ENCODE data around the gene SUCLG2.

The SUCLG2 gene

DNA sequence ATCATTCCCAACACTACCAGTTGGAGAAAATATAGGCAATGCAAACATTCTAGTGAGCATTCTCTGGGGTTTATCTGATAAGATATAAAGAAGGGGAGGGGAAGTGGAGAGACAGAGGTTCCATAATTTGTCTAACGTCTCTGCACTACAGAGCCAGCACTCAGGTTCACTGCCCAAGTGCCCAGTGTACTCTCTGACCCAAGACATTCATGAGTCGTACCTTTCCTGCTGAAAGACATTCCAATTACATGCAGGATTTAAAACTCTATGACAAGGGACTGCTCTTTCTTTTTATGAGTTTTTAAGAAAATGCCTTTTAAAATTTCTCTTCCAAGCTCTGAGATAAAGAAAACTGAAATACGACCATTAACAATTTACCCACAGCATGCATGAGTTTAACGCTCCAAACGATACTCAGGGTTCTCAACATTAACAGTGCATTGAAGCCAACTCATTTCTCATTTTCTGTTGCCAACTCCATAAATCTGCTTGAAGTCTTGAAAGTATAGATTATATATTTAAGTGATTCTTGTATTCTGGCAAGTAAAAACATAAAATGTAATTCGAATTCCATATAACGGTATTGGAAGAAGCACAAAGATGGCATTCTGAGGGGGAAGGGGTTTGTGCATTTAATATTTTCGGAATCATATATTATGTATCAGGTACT is 193.4 kb downstream of the SUCLG2 start:
- no peak for DNase-seq (ENCODE audit: low read depth in 1 of 2, low spot score in 1 of 2)

DNA sequence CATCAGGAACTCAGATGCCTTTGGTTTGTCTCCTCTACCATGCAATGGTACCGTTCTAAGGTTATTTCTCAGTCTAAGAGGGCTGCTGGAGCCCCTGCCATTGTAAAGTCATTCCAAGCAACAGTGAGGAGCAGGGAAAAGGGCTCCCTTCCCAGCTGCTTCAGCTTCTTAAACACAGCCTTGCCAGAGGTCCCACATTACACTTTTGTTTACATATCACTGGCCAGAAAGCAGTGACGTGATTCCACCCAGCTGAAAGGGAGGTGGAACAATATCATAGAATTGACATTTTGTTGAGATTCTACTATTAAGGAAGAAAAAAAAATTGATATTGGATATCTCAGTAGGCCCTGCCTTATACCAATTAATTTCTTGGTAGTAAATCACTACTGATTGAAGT is 194.6 kb downstream of the SUCLG2 start:
- DNase-seq (ENCODE audit: low read depth in 1 of 2, low spot score in 1 of 2) = no peak

DNA sequence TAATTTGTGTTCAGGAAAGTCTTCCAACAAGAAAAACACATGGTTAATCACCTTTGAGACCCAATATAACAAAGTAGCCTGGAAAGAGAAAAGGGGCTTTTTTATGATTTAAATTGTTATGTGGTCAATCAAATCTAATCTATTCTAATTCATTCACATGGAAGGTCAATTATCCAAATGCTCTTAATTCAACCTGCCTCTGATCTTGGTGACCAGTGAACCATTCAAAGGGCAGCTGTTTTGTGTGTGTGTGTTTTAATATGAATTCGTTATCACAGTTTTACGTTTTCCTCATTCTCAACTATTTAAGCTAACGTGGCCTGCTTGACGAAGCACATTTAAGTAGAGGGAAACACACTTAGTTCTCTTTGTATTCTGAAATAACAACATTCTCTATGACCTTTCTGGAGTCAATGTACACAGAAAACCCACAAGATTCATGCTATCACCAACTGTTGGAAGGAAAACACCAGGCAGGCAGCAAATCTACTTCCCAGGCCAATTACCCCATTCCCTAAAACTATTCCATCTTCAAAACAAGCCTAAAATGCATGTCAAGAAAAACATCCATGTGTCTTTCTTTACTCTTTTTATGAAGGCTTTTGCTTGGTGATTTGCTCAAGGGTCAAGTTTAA is 195.4 kb downstream of the SUCLG2 start:
- no peak for DNase-seq (ENCODE audit: low read depth in 1 of 2, low spot score in 1 of 2)

DNA sequence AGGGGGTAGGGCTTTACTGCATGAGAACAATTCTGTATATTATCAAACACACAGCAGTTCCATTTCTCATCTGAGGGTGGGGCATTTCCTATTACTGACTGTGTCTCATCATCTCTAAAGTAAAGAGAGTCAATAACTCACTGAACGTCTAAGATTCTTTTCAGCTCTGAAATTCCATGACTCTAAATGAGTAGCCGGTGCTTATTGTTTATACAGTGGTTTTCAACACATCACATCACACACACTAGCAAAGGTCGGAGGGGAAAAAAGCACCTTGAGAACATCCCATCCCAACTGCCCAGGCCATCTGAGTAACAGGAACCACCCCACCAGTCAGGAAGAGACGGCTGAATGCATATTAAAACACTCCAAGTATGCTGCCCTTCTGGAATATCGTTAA is 196.0 kb downstream of the SUCLG2 start:
- DNase-seq (ENCODE audit: low read depth in 1 of 2, low spot score in 1 of 2) = no peak

DNA sequence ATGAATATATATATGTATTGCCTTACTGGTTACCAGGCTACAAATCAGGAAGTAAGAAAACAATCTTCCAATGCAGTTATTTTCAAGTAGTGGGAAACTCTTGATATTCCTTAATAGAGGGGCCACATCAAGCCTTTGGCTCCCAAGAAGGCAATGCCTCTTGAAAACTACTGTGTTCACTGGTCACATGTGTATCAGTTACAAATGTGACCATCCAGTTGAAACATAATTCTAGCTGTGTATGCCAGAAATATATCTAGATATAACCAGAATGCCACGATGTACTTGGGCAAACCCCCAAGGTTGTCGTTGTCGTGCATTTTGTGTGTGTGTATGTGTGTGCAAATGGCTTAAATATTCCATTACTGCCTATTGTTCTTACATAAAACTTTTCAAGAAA is 200.8 kb downstream of the SUCLG2 start:
- no peak for DNase-seq (ENCODE audit: low read depth in 1 of 2, low spot score in 1 of 2)

DNA sequence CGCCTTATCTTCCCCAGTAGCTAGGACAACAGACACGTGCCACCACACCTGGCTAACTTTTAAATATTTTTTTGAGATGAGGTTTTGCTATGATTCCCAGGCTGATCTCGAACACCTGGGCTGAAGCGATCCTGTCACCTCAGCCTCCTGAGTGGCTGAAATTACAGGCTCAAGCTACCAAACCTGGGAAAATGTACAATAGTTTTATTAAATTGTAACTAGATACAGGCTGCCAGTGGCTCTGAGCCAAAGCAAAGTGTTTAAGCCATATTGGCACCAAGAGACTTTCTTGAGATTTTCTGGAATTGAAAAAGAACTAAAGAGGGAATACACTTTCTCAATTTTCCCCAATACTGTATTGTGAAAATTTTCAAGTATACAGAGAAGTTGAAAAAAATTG is 204.3 kb downstream of the SUCLG2 start:
- no peak for DNase-seq (ENCODE audit: low read depth in 1 of 2, low spot score in 1 of 2)

DNA sequence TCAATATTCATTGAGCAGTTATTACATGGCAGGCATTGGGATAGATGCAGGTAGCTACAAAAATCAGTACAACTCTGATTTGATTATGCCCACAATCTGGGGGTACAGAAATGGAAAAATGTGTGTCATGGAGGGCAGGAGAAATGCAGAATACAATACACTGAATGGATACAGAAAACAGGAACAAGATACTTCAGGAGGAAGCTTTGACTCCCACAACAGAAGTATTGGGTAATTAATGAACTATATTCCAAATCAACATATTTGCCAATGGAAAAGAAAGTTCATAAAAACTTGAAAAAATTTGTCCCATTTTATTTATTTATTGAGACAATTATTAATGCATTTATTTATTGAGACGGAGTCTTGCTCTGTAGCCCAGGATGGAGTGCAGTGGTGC is 207.0 kb downstream of the SUCLG2 start:
- DNase-seq (ENCODE audit: low read depth in 1 of 2, low spot score in 1 of 2) = no peak

DNA sequence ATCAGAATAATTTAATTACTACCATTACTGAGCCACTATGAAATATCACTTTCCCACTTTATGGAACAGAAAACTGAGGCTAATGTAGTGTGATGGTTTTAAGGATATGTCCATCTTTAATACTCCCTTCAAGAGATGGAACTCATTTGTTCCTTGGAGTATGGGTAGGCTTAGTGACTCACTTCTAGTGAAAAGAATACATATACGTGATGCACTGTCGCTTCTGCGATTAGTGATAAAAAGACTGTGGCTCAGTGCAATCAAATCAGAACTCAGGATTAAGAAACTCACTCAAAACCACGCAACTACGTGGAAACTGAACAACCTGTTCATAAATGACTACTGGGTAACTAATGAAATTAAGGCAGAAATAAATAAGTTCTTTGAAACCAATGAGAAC is 216.6 kb downstream of the SUCLG2 start:
- no peak for DNase-seq (ENCODE audit: low read depth in 1 of 2, low spot score in 1 of 2)

DNA sequence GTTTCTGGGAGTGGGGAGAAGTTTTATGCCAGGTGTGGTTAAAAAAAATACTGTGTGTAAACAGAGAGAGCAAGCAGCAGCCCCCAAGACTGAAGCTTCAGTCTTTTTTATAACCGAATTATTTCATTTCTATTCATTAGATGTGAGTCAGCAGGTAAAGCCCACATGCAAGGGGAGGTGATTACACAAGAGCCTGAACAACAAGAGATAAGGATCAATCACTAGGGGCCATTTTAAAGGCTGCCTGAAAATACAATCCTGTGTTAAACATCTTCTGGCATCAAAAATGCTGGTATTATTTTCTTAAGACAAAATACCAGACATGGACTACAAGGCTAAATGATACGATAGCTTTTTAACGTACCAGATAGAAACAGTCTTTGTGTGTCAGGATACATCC is 217.3 kb downstream of the SUCLG2 start:
- DNase-seq (ENCODE audit: low read depth in 1 of 2, low spot score in 1 of 2) = no peak

DNA sequence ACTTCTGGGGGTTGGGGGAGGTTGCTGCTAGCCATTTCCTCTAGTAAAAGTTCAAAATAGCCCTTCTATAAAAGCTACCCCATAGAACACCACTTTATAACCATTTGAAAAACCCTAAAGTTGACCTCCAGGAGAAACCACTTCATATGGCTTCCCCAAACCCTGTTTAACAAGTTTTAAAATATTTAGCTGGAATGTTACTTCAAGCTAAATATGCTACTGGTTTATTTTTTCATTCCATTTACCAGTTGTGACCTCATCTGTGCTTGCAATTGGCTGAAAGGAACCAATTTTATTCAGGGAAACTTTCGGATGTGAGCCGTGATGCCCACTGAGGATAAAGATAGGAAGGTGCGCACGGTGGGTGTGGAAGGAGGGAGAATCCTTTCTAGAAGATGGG is 221.3 kb downstream of the SUCLG2 start:
- DNase-seq (ENCODE audit: low read depth in 1 of 2, low spot score in 1 of 2) = no peak

DNA sequence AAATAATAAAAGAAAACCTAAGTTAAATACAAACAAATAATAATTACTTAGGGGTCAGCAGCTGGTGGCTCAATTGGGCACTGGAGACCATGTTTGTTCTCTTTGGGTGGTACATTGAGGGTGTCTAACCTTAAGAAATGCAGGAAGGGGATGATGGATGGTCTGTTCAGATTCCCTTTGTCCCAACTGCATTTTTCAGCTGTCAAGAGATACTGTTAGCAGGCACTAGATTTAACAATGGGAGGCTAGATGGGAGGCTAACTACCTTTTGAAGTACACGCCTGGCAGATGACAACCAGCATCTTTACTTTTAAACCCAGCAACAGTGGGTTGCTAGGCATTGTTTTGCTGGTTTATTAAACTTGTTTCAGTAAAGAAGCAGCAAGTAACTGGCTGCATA is 222.5 kb downstream of the SUCLG2 start:
- no peak for DNase-seq (ENCODE audit: low read depth in 1 of 2, low spot score in 1 of 2)

DNA sequence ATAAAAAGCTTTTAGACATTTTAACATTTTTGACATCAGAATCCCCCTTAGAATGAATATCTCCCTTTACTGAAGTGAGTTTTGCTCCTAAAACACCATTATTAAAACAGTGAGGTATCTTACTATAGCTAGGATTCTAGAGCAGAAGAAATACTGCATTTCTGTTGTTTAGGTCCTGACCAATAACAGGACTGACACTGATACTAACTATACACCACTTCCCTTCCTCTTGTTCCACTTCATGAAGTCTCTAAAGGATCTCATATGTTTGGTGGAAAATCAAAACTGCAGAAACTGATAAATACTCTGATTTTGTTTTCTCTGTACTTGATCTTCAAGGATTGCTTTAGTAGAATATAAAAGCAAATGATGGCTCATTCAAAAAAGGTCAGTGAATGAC is 230.7 kb downstream of the SUCLG2 start:
- DNase-seq (ENCODE audit: low read depth in 1 of 2, low spot score in 1 of 2) = no peak

DNA sequence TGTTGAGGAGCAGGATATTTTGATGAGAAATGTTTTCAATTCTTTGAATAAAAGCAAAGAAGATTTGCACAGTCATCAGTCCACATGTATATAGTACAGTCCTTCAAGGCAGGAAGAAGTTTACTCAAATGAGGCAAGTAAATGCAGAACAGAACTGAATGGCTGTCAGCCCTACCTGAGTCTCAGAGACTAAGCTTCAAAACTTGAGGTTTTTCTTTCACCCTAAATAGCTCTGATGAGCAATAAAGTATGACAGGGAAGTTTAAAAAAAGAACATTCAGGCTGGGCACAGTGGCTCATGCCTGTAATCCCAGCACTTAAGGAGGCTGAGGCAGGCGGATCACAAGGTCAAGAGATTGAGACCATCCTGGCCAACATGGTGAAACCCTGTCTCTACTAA is 232.5 kb downstream of the SUCLG2 start:
- no peak for DNase-seq (ENCODE audit: low read depth in 1 of 2, low spot score in 1 of 2)

DNA sequence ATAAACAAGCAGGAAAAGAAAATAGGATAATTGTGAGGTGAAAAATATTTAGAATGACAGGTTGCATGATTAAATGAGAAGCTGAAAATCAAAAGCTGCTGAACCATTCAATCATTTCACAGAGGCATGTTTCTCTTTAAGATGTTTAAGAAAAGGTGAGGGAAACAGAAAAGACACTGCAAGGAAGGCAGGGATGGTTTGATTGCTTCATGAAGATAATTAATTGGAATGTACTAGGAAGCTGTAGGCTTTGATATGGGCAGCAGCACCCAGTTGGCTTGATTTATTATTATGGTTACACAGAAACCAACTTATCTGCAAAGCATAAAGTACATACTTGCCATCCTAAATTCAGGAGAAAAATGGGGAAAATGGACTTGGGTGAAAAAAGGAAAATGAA is 234.6 kb downstream of the SUCLG2 start:
- no peak for DNase-seq (ENCODE audit: low read depth in 1 of 2, low spot score in 1 of 2)

DNA sequence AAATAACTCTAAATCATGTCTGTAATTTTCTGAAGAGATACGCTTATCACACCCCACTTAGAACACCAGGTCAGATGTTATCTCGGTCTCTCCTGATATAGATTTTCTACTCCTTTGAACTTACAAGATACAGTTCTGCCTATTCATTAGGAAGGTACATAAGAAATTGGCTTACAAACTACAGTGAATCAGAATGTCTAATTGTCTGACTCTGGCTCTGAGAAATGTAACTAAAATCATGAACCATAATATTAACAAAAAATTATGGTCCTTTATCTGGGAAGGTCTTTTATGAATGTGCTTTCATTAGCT is 235.2 kb downstream of the SUCLG2 start:
- no peak for DNase-seq (ENCODE audit: low read depth in 1 of 2, low spot score in 1 of 2)

DNA sequence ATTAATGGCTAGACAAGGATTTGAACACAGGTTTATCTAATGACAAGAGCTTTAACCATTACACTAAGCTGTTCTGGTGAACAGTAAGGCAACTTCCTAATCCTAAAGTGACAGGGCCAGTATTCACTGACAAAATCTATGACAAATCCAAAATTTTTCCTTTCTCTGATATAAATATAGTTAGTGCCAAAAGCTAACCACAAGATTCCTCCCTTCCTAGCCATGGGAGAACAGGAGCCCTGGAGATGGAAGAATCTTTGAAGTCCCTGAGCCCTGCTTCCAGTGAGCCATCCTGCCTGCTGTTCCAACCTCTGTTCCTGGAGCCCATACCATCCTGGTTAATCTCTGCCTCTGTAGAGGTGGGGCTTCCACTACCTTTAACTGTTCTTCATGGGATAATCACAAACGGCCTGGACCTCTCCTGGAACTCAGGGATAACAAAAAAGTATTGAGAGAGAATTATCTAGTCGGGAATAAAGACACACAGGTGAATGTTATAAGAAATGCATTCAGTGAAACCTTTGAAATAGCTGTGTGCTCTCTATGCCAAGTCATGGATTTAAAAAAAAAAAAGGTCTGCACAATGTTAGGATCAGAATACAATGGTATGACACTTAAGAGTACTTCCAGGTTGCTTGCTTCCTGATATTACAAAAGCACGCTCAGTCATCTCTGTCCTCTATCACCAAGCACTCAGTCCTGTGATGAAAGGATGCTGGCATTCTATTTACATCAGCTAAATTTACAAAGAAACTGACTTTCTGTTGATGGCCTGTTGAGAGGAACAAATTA is 235.8 kb downstream of the SUCLG2 start:
- DNase-seq (ENCODE audit: low read depth in 1 of 2, low spot score in 1 of 2) = no peak

DNA sequence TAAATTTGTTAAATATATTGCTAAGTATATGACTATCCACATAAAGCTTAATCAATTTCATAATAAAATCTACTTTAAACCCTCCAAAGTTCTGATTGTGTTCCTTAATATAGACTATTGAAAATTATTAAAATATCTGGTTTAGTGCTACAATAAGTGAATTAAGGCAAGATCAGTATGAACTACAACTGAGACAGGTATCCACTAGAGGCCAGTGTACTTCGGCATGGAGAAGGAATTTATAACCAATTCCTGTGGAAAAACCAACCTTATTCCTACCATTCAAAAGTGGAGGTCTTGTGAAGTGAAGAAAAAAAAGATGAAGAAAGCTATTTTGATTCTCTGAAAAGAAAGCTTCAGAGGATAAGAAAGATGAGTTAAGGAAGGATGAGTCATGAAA is 237.7 kb downstream of the SUCLG2 start:
- no peak for DNase-seq (ENCODE audit: low read depth in 1 of 2, low spot score in 1 of 2)

DNA sequence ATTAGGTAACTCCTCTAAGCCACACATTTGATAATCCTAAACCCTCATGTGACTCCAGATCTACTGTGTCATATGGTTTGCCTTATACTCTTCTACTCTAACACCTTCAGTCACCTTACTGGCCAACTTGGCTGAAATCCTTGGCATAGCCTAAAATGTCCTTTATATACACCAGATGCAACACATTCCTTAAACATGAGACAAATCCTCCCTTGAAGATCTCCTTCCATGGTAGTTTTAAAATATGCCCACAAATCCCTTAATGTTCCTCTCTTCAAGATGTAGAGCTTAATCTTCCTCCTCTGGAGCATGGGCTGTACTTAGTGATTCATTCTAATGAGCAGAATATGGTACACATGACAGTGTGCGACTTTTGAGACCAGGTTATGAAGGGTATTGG is 238.9 kb downstream of the SUCLG2 start:
- no peak for DNase-seq (ENCODE audit: low read depth in 1 of 2, low spot score in 1 of 2)

DNA sequence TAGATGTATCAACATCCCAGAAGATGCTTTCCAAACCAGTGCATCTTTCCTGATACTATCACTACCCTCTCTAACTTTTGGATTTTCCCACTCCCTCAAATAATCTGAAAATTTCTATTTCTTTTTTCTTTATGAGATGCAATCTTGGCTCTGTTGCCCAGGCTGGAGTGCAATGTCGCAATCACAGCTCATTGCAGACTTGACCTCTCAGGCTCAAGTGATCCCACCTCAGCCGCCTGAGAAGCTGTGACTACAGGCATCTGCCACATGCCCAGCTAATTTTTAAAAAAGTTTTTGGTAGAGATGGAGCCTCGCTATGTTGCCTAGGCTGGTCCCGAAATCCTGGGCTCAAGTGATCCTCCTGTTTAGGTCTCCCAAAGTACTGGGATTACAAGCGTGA is 239.7 kb downstream of the SUCLG2 start:
- DNase-seq (ENCODE audit: low read depth in 1 of 2, low spot score in 1 of 2) = no peak

DNA sequence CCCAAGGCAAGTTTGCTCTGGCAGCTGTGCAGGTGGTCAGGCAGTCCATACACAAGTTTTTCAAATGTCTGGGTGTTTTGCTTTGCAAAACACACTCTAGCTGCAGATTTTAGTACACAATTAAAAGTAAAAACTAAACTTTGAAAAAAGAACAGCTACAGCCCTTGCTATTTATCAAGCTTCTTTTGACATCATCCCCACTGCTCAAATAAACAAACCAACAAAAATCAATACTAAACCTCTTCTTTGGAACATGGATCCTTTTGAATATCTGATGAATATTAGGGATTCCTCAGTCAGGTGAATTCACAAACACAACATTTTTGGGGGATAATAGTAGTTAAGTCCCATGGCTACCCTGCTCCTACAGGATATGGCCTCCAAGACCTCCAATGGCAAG is 249.2 kb downstream of the SUCLG2 start:
- DNase-seq (ENCODE audit: low read depth in 1 of 2, low spot score in 1 of 2) = no peak

DNA sequence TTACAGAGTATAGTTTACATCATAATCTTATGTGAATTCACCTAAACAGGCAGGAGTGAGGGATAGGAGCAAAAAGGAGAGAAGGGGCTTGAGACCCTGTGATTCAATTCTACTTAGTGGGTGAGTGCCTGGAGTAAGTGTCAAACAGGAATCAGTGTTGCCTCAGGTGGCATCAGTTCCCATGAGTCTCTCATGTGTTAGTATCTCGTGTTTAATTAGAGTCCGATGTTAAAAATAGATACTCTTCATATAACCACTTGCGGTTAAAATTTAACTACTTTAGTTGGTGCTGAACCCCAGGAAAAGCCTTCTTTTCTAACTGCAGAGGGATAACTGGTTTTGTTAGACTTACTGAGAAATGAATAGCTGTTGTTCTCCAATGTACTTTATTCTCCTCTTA is 251.5 kb downstream of the SUCLG2 start:
- no peak for DNase-seq (ENCODE audit: low read depth in 1 of 2, low spot score in 1 of 2)

DNA sequence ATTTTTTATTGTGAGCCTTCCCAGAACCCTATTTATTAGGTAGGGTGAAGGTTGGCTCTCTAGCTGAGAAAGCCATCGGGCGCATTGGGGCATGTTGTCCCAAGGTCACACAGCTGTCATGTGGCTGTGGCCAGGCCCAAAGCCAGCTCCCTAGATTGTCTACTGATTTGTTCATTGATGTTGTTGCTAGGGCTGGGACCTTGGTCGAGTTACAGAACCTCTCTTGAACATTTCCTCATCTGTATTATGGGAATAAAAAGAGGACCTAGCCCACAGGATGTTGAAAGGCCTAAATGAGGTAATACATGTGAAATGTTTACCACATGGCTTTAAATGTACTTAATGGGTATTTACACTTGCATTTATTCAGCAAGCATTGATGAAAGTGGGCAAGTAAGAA is 252.5 kb downstream of the SUCLG2 start:
- DNase-seq (ENCODE audit: low read depth in 1 of 2, low spot score in 1 of 2) = no peak

DNA sequence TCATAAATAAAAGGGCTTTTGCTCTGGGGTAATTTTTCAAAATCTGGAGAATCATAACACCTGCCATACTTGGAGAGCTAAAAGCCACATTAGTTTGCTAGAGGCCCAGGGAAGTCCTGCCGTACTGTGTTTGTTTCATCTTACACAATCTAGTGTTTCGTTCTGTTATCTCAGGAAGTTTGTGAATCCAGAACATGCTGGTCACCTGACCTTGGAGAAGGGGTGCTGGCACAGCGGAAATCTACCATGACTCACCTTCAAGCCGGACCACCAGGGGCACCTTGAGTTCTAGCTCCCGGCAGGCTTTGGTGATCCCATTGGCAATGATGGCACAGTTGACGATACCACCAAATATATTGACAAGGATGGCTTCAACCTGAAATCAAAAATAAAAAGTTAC is 253.9 kb downstream of the SUCLG2 start:
- no peak for DNase-seq (ENCODE audit: low read depth in 1 of 2, low spot score in 1 of 2)
